ENCODE data around the gene SYTL3.

DNA sequence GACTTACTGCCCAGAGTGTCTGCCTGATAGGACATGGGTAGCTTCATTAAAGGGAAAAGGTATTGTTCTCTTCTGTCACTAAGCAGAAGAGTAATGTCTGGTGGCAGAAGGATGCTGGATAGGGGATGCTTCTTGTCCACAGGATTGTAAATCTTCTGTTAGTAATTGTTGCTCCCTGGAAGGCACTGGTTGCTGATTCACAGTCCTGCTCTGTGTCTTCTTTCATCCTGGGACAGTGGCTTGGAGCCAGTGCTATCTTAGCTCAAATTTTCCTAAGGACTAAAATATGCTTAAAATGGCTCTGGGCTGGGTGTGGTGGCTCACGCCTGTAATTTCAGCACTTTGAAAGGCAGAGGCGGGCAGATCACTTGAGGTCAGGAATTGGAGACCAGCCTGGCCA is 48.0 kb downstream of the SYTL3 start:
- no peak for TF ChIP-seq GATA2 (IDR thresholded peaks at IDR 0.05; ENCODE audit: low read depth, low read length)
- no peak for TF ChIP-seq GATA3 (IDR thresholded peaks at IDR 0.05; ENCODE audit: low read depth, low read length)

All from SH-SY5Y (cell line).